IPS-18c (cell line): ENCODE results near the gene FSD1L.
A peak's percentile ranks its signal among the peaks of the same experiment; 100 is the strongest.
"Not testable (repeated sequence)": the region's sequence is repeated elsewhere in the genome, so short reads cannot be mapped to it uniquely, and the experiment has no call there.

Experiments used
- H3K4me3 ChIP-seq: 2 replicates; pipeline ENCODE4 v1.7.0; 2013; ENCODE audit warnings: low read depth, mild to moderate bottlenecking, low read length, moderate library complexity; ENCODE audit not compliant: insufficient read depth
- H3K9me3 ChIP-seq: one replicate; pipeline ENCODE4 v1.6.1; 2013; ENCODE audit warnings: mild to moderate bottlenecking, low read length, moderate library complexity; ENCODE audit not compliant: control insufficient read depth, insufficient read depth

FSD1L gene

GRCh38 chr9:105508530-105508929 lies 60.7 kb downstream of the FSD1L start:
- no peaks in the 10 kb centered on the region for H3K9me3 ChIP-seq
- no peak overlapping the region for H3K4me3 ChIP-seq

GRCh38 chr9:105510024-105510423 lies 62.2 kb downstream of the FSD1L start:
- Histone ChIP-seq H3K4me3 (no peak overlapping the region), H3K9me3 (no peaks in the 10 kb centered on the region)

- H3K4me3 ChIP-seq: no peak overlapping the region
- peaks cover 2% of the 10 kb centered on the region for H3K9me3 ChIP-seq
These were observed 63.6 kb downstream of the FSD1L start for GRCh38 chr9:105511446-105511845.

- Histone ChIP-seq H3K9me3 (peaks cover 4% of the 10 kb centered on the region), H3K4me3 (no peak overlapping the region)
These were observed 68.1 kb downstream of the FSD1L start for GRCh38 chr9:105515811-105516413.

- H3K4me3 ChIP-seq, H3K9me3 ChIP-seq: not testable (repeated sequence)
These were observed 72.0 kb downstream of the FSD1L start for GRCh38 chr9:105519710-105520369.

GRCh38 chr9:105520992-105521391 lies 73.2 kb downstream of the FSD1L start:
- not testable (repeated sequence) for H3K9me3 ChIP-seq, H3K4me3 ChIP-seq

- H3K4me3 ChIP-seq: not testable (repeated sequence)
These were observed 75.0 kb downstream of the FSD1L start for GRCh38 chr9:105522618-105523385.

GRCh38 chr9:105531530-105531929 lies 83.7 kb downstream of the FSD1L start:
- Histone ChIP-seq H3K9me3 (peaks cover 2% of the 10 kb centered on the region), H3K4me3 (no peak overlapping the region)

More at GRCh38 chr9:105522618-105523385, 75.0 kb downstream of the FSD1L start:
- H3K9me3 ChIP-seq: not testable (repeated sequence)

- no peaks in the 10 kb centered on the region for H3K9me3 ChIP-seq
These were observed 88.3 kb downstream of the FSD1L start for GRCh38 chr9:105535920-105536668.

GRCh38 chr9:105539452-105539851 lies 91.6 kb downstream of the FSD1L start:
- no peak overlapping the region for H3K4me3 ChIP-seq
- no peaks in the 10 kb centered on the region for H3K9me3 ChIP-seq

More at GRCh38 chr9:105535920-105536668, 88.3 kb downstream of the FSD1L start:
- H3K4me3 ChIP-seq: no peak overlapping the region

GRCh38 chr9:105541838-105542237 lies 94.0 kb downstream of the FSD1L start:
- no peak overlapping the region for H3K4me3 ChIP-seq
- H3K9me3 ChIP-seq: no peaks in the 10 kb centered on the region

- Histone ChIP-seq H3K4me3 (no peak overlapping the region), H3K9me3 (no peaks in the 10 kb centered on the region)
These were observed 106.2 kb downstream of the FSD1L start for GRCh38 chr9:105554042-105554441.

- Histone ChIP-seq H3K4me3 (peak within 1 kb of the TSS; percentile 93), H3K9me3 (peaks cover 9% of the 10 kb centered on the region)
These were observed 110.2 kb downstream of the FSD1L start, which contains the start of gene FKTN for GRCh38 chr9:105557804-105558610. Gene FKTN (plus strand): TSS chr9:105558131. CDS start chr9:105575033, 16,902 bp downstream.

GRCh38 chr9:105572455-105572854 lies 124.6 kb downstream of the FSD1L start:
- no peaks in the 10 kb centered on the region for H3K9me3 ChIP-seq

GRCh38 chr9:105579952-105580351 lies 132.1 kb downstream of the FSD1L start:
- H3K9me3 ChIP-seq, H3K4me3 ChIP-seq: not testable (repeated sequence)

More at GRCh38 chr9:105572455-105572854, 124.6 kb downstream of the FSD1L start:
- no peak overlapping the region for H3K4me3 ChIP-seq

- not testable (repeated sequence) for H3K4me3 ChIP-seq, H3K9me3 ChIP-seq
These were observed 133.7 kb downstream of the FSD1L start for GRCh38 chr9:105581550-105581949.

- H3K4me3 ChIP-seq: no peak overlapping the region
- peaks cover 10% of the 10 kb centered on the region for H3K9me3 ChIP-seq
These were observed 145.3 kb downstream of the FSD1L start for GRCh38 chr9:105593145-105593544.
